G401 (cell line): Measurements from ENCODE around the gene AADAT. TPM values are rescaled to one million over a fixed set of nuclear protein-coding genes. Genes with fewer than 3 reads are reported as not detected.
A peak's percentile ranks its signal among the peaks of the same experiment; 100 is the strongest.
"Not testable (repeated sequence)": the region's sequence is repeated elsewhere in the genome, so short reads cannot be mapped to it uniquely, and the experiment has no call there.

Experiments used
- DNase-seq: peaks from one replicate; pipeline ENCODE4 v3.0.0-alpha.2; 2015; ENCODE audit warnings: low spot score
- in situ Hi-C: cut with HindIII; loops from 2 replicates; pipeline ENCODE4 v1.10.0; 2016; ENCODE audit warnings: low sequenced_read_pairs, mixed read lengths
- total RNA-seq: library from RNA; depleted of rRNA; stranded (reverse); fragments of >200 nt; shearing (Covaris generic); gene quantifications from 2 replicates; pipeline ENCODE4 v1.2.3, GENCODE V29; 2014; rRNA removed

The AADAT gene
- 3.8 and 4.7 TPM in 2 replicates for total RNA-seq

DNA sequence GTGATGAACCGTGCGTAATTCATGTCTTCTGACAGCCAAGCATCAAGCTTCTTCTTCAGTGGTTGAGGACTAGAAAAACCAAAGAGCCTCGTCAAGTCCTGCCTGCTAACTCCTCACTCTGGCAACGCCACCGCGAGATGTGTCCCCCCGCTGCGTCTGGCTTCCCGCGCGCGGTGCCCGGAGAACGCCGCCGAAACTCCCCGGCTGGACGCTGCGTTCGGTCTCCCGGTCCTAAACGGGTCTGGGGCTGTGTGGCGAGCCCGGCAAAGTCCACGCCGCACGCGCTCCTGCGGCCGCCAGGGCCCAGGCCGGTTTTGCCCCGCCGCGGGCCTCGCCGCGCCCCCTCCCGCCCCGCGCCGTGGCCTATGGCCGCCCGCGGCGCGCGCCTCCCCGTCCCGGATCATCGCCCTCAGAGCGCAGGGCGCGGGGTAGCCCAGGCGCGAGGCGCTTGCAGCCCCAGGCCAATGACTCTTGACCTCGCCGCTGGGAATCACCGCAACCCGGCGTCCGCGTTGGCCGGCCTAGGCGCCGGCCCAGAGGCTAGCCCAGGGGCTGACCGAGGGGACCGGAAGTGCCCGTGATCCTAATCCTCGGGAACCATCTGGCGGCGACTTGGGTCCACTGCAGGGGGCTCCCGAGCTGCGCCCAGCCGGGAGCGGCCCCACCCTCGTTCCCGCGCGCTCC is at the start of gene AADAT:
AADAT (minus strand) TSS at position 289 of the 684 bp plus-strand sequence; CDS start at position 23, 266 bp downstream.
- in situ Hi-C loops = no loop called here
- DNase-seq = peak; percentile 31

- DNase-seq = peak; percentile 78
- in situ Hi-C loops = no loop called here
Observed at GRCh38 chr4:170138580-170139194, 48.9 kb upstream of the AADAT start.

DNA sequence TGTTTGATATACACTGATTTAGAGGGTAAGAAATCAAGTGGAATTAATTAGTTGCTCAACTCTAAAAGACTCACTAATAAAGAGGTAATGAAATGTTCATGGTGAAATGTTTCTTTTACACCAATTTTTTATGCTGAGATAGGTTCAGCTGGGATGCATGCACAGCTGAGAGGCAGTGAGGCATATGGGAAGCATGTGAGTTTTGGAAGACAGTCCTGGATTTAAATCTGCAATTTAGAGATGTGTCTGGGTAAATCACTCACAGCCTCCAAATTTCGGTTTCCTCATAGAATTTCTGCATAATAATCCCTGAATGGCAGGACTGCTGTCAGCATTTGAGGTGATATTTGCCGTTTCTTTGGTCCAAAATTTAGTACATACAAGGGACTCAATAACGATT is 48.2 kb upstream of the AADAT start:
- in situ Hi-C loops = no loop called here
- no peak for DNase-seq

GRCh38 chr4:170137466-170137865 is 47.7 kb upstream of the AADAT start:
- in situ Hi-C loops = no loop called here

GRCh38 chr4:170134821-170135220 is 45.1 kb upstream of the AADAT start:
- in situ Hi-C loops = no loop called here

More at GRCh38 chr4:170137466-170137865, 47.7 kb upstream of the AADAT start:
- no peak for DNase-seq

DNA sequence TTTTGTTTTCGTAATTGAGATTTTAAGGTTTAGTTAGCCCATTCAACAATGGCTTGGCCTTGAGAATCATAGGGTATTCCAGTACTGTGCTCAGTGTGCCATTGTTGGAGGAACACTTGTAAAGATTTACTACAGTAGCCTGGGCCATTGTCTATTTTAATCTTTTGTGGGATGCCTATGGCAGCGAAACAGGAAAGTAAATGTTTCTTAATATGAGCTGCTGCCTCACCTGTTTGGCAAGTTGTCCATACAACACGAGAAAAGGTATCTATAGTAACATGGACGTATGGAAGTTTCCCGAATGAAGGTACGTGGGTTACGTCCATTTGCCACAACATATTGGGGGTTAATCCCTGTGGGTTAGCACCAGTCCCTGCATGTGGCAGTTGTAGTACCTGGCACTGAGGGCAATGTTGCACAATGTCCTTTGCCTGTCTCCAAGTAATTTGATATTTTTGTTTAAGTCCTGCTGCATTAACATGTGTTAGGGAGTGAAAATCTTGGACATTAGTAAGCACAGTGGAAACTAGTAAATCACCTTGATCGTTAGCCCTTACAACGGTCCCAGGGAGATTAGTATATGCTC is 38.6 kb upstream of the AADAT start:
- in situ Hi-C loops = no loop called here
- DNase-seq = no peak

More at GRCh38 chr4:170134821-170135220, 45.1 kb upstream of the AADAT start:
- no peak for DNase-seq

GRCh38 chr4:170127758-170128157 is 38.0 kb upstream of the AADAT start:
- in situ Hi-C loops = no loop called here
- no peak for DNase-seq

- in situ Hi-C loops = no loop called here
Observed at GRCh38 chr4:170124406-170124805, 34.6 kb upstream of the AADAT start.

DNA sequence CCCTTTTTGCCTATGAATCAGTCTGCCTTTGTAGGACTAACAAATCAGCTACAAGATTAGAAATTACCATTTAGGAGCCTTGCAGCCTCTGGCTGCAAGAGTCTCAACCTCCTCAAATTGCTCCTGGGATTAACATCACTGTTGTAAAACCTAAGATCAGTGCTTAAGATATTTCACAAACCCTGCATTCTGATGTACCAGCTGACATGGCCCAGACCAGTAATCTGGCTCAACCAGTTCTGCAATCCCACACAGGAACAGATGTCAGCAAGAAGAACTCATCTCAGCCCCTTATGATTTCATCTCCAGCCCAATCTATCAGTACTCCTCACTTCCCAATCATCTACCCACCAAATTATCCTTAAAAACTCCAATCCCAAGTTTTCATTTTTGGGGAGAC is 32.5 kb upstream of the AADAT start:
- no peak for DNase-seq
- in situ Hi-C loops = no loop called here

More at GRCh38 chr4:170124406-170124805, 34.6 kb upstream of the AADAT start:
- DNase-seq = no peak

DNA sequence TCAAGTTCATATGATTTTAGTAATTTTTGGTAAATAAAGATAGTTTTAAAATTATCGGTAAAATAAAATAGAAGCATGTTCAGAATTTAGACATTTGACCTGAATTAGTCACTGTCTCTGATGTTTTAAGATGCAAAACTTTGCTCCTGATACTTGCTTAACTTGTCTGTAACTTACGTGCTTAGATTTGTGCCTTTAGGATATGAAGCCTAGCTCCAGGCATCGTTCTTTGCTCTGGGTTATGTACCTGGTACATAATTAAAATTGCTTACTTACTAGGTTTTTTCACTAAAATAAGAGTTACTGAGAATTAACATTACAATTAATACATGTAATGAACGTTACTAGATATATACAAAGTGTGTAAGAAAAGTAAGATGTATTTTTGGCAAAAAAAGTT is 24.9 kb upstream of the AADAT start:
- in situ Hi-C loops = no loop called here
- DNase-seq = no peak

DNA sequence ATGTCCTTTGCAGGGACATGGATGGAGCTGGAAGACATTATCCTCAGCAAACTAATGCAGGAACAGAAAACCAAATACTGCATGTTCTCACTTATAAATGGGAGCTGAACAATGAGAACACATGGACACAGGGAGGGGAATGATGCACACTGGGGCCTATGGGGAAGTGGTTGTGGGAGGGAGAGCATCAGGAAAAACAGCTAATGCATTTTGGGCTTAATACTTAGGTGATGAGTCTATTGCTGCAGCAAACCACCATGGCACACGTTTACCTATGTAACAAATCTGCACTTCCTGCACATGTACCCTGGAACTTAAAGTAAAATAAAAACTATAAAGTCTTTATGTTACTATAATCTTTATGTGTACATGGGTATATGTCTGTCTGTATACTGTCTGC is 24.4 kb upstream of the AADAT start:
- in situ Hi-C loops, DNase-seq: not testable (repeated sequence)

- in situ Hi-C loops = no loop called here
- peak; percentile 69 for DNase-seq
Observed at GRCh38 chr4:170111546-170111945, 21.8 kb upstream of the AADAT start.

GRCh38 chr4:170111085-170111484 is 21.3 kb upstream of the AADAT start:
- in situ Hi-C loops = no loop called here
- DNase-seq = peak; percentile 65

GRCh38 chr4:170110285-170110672 is 20.5 kb upstream of the AADAT start:
- in situ Hi-C loops = no loop called here
- no peak for DNase-seq

DNA sequence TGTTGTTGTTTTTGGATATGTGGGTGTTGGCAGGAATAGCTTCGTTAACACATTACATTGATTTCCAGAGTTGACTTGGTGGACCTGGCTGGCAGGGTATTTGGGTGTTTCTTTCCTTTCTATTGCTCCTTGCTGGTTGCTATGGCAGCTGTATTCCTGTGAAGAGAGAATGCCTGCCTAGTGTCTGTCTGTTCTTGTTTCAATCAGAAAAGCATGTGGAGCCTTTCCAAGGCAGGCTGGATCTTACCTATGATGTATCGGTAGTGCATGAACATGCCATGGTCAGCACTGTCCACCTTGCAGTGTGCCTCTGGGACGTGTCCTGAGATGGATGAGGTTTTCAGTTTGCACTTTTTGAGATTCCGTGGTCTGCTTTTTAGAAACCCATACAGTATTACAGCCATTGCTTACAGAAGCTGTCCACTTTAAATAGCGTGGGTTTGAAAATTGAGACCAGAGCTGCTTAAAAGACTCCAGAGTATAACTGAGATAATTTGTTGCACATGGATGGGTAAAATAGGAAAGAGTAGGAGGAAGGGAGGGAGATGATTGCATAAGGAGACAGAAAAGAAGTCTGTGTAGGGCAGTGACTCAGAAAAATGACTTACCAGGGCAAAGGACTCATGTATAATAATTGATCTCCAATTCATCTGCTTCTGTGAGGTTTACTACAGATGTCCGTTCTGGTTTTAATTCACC is 20.0 kb upstream of the AADAT start:
- in situ Hi-C loops = no loop called here
- peak; percentile 82 for DNase-seq

GRCh38 chr4:170106900-170107299 is 17.1 kb upstream of the AADAT start:
- in situ Hi-C loops = no loop called here
- DNase-seq = no peak

DNA sequence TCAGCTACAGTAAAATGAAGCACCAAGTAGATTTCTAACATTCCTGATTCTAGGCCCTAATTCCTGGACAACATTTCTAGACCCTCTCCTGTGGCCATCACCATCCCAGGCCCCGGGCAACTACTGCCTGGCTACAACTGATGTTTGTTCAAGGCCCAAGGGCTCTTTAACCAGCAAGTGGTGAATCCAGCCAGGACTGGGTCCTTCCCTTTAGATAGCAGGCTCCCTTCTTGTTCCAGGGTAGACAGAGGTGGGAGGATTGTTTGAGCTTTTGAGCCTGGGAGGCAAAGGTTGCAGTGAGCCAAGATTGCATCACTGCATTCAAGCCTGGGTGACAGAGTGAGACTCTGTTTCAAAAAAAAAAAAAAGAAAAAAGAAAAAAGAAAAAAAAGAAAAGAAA is 12.7 kb upstream of the AADAT start:
- in situ Hi-C loops = no loop called here
- no peak for DNase-seq

DNA sequence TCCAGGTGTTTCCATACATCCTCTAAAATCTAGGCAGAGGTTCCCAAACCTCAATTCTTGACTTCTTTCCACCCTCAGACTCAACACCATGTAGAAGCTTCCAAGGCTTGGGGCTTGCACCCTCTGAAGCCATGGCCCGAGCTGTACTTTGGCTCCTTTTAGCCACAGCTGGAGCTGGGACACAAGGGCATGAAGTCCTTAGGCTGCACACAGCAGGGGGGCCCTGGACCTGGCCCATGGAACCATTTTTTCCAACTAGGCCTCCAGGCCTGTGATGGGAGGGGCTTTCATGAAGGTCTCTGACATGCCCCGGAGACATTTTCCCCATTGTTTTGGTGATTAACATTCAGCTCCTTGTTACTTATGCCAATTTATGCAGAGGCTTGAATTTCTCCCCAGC is 8.4 kb upstream of the AADAT start:
- DNase-seq, in situ Hi-C loops: not testable (repeated sequence)

DNA sequence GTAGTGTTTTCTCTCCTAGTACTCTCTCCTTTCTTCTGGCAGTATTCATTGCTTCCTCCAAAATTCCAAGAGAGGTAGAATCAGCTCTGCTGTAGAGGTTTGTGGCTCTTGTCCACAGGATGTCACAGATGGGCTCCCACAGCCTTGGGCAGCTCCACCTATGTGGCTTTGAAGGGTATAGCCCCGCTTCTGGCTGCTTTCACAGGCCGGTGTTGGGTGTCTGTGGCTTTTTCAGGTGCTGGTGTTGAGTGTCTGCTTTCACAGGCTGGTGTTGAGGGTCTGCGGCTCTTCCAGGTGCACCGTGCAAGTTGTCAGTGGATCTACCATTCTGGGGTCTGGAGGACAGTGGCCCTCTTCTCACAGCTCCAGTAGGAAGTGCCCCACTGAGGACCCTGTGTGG is 7.9 kb upstream of the AADAT start:
- no peak for DNase-seq
- in situ Hi-C loops = no loop called here

DNA sequence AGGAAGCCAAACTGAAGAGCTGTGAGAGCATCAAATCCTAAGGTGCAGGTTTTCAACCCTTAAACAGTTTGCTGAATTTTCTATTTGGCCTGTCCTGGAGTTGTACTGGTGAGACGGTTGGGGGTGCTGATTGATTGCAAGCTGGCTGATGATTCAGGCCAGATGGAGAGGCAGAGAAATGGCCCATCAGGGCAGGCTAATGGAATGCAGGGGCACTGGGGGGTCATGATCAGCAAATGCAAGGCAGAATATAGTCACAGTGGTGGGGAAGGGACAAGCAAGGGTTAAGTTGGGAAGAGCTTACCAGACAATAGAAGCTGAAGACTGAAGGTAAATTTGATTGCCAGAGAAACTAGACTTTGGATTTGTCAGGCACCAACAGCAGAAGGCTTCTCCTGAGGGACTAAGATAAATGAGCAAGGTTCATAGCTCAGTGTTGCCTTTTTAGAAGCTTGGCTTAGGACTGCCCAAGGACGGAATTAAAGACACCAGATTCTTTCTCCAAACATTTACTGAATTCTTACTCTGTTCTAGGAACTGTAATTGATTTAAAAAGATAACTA is 4.3 kb upstream of the AADAT start:
- in situ Hi-C loops = no loop called here
- DNase-seq = no peak
